Esophagus muscularis mucosa (tissue), 4 donors: ENCODE data around the gene MAP3K20. TPM values are rescaled to one million over a fixed set of nuclear protein-coding genes. Genes with fewer than 3 reads are reported as not detected.

Experiments
- DNase-seq: peaks from one replicate; pipeline ENCODE4 v3.0.0-alpha.2; 2017; ENCODE audit errors: extremely low spot score
- H3K27ac ChIP-seq, 4 donors: fragments of 200-600 bp; sonication (generic); replicated peaks in 1 of 4; 1 replicate in 3 of 4; 2 replicates in 1 of 4; pipeline ENCODE4 v1.5.1; 2016 to 2019; ENCODE audit warnings: mild to moderate bottlenecking in 1 of 4
- H3K27me3 ChIP-seq, 4 donors: fragments of 200-600 bp; sonication (generic); one replicate each; pipeline versions ENCODE4 v1.5.1 to v1.6.0; 2016 to 2019
- H3K36me3 ChIP-seq, 4 donors: fragments of 200-600 bp; sonication (generic); one replicate each; pipeline ENCODE4 v1.5.1; 2016 to 2019
- H3K4me1 ChIP-seq, 4 donors: fragments of 200-600 bp; sonication (generic); one replicate each; pipeline ENCODE4 v1.5.1; 2016 to 2019
- H3K4me3 ChIP-seq, 4 donors: fragments of 200-600 bp; sonication (generic); 1 replicate in 2 of 4; 2 replicates in 2 of 4; pipeline ENCODE4 v1.5.1; 2016 to 2019; ENCODE audit warnings: mild to moderate bottlenecking in 4 of 4, moderate library complexity in 1 of 4
- H3K9me3 ChIP-seq, 4 donors: fragments of 200-600 bp; sonication (generic); 1 replicate in 3 of 4; 2 replicates in 1 of 4; pipeline ENCODE4 v1.5.1; 2016 to 2019
- CTCF ChIP-seq, 3 experiments: fragments of 200-600 bp in 2 of 3; fragments of 450-650 bp in 1 of 3; sonication (generic) in 2 of 3; IDR thresholded peaks; one replicate each; pipeline ENCODE4 v1.5.1; 2017 to 2019; ENCODE audit warnings: antibody characterized with exemption in 3 of 3, mild to moderate bottlenecking in 2 of 3, moderate library complexity in 1 of 3
- EP300 ChIP-seq: sonication (generic); formaldehyde crosslinking; IDR thresholded peaks from one replicate; pipeline ENCODE4 v1.6.1; 2017; ENCODE audit warnings: antibody characterized with exemption
- POLR2A ChIP-seq: fragments of 450-650 bp; IDR thresholded peaks from one replicate; pipeline ENCODE4 v1.6.1; 2017; ENCODE audit warnings: antibody characterized with exemption, moderate library complexity, mild to moderate bottlenecking, low read depth
- POLR2AphosphoS5 ChIP-seq, 2 donors: sonication (generic); formaldehyde crosslinking; IDR thresholded peaks; one replicate each; pipeline ENCODE4 v1.6.1; 2017; ENCODE audit warnings: antibody characterized with exemption in 2 of 2
- WGBS: methylation state at CpG from one replicate; pipeline ENCODE4 v1.1.5; 2018; 5-methylcytosine and 5-hydroxymethylcytosine counted together
- intact Hi-C: fragments of 100-400 bp; cut with DNase I; formaldehyde crosslinking; loops from one replicate; pipeline ENCODE4 v1.15.1; 2023
- total RNA-seq, 4 donors: library from RNA; depleted of rRNA; stranded (reverse); fragments of >200 nt; gene quantifications; one replicate each; pipeline versions ENCODE4 v1.1.0 to v1.2.1, GENCODE V29; 2016

Gene MAP3K20
- total RNA-seq, 4 donors from 2014 or later: 238 to 335 (median 267) TPM

GRCh38 chr2:173247156-173247555 lies 171.5 kb downstream of the MAP3K20 start:
- TF ChIP-seq POLR2A: no peak
- no peak for TF ChIP-seq POLR2AphosphoS5 (IDR thresholded peaks at IDR 0.05)
- no peak for TF ChIP-seq CTCF (IDR thresholded peaks at IDR 0.05)
- no peak for TF ChIP-seq EP300

DNA sequence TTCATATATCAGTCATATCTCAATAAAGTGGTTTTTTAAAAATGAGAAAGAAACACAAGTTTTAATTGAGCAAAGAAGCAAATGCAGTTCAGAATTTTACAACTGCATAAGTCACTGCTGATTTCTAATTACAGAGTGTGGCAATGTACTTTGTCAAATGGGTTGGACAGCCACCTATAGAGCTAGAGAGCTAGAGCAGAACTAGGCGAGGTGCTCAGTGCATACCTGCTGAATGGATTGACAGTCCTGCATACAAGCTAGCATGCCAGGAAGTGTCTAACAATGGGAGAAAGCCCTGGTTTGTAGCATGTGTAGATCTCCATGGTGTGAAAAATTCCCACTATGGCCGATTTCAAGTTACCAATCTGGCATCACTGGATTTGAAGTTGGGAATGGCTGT lies 172.7 kb downstream of the MAP3K20 start:
- Histone ChIP-seq H3K4me1 (peaks cover 0 to 20% (median 9%) of the 10 kb centered on the region in 4 donors), H3K27ac (no peak overlapping the region), H3K4me3 (no peak overlapping the region), H3K27me3 (no peaks in the 10 kb centered on the region), H3K36me3 (peaks cover 0 to 5% (median 0%) of the 10 kb centered on the region in 4 donors), H3K9me3 (no peaks in the 10 kb centered on the region)
- intact Hi-C loops: no loop called here
- TF ChIP-seq EP300 (no peak), POLR2A (no peak), POLR2AphosphoS5 (IDR thresholded peaks at IDR 0.05) (no peak), CTCF (IDR thresholded peaks at IDR 0.05) (no peak)
- WGBS: 97% methylated on average over 2 of the region's 2 CpGs
- no peak for DNase-seq

More at GRCh38 chr2:173247156-173247555, 171.5 kb downstream of the MAP3K20 start:
- no peaks in the 10 kb centered on the region for H3K27me3 ChIP-seq
- no peaks in the 10 kb centered on the region for H3K9me3 ChIP-seq
- H3K27ac ChIP-seq: no peak overlapping the region
- 93% methylated on average over 2 of the region's 2 CpGs for WGBS
- peaks cover 0 to 8% (median 4%) of the 10 kb centered on the region in 4 donors for H3K4me1 ChIP-seq
- no peak for DNase-seq
- peaks cover 1 to 5% (median 3%) of the 10 kb centered on the region in 4 donors for H3K36me3 ChIP-seq
- no peak overlapping the region for H3K4me3 ChIP-seq
- intact Hi-C loops: no loop called here

- H3K4me3 ChIP-seq: no peak overlapping the region
- WGBS: 64% methylated on average over 8 of the region's 8 CpGs
- peak overlapping the region in 1 of 4 donors; percentile 16 for H3K27ac ChIP-seq
- no peaks in the 10 kb centered on the region for H3K9me3 ChIP-seq
- intact Hi-C loops: no loop called here
- DNase-seq: no peak
- H3K27me3 ChIP-seq: no peaks in the 10 kb centered on the region
- H3K36me3 ChIP-seq: peaks cover 0 to 3% (median 0%) of the 10 kb centered on the region in 4 donors
- H3K4me1 ChIP-seq: peaks cover 0 to 20% (median 9%) of the 10 kb centered on the region in 4 donors
- TF ChIP-seq EP300: no peak
- no peak for TF ChIP-seq CTCF (IDR thresholded peaks at IDR 0.05)
- no peak for TF ChIP-seq POLR2AphosphoS5 (IDR thresholded peaks at IDR 0.05)
- TF ChIP-seq POLR2A: no peak
Observed at GRCh38 chr2:173249661-173250641, 174.3 kb downstream of the MAP3K20 start.

- 100% methylated on average over 2 of the region's 2 CpGs for WGBS
- intact Hi-C loops: no loop called here
- no peak for DNase-seq
- H3K4me3 ChIP-seq: no peak overlapping the region
- H3K36me3 ChIP-seq: peaks cover 0 to 8% (median 0%) of the 10 kb centered on the region in 4 donors
- TF ChIP-seq EP300 (no peak), CTCF (IDR thresholded peaks at IDR 0.05) (no peak), POLR2AphosphoS5 (IDR thresholded peaks at IDR 0.05) (no peak), POLR2A (no peak)
- peaks cover 0 to 20% (median 9%) of the 10 kb centered on the region in 4 donors for H3K4me1 ChIP-seq
- no peaks in the 10 kb centered on the region for H3K27me3 ChIP-seq
- peak overlapping the region in 1 of 4 donors; percentile 20 for H3K27ac ChIP-seq
- no peaks in the 10 kb centered on the region for H3K9me3 ChIP-seq
Observed at GRCh38 chr2:173251225-173251624, 175.6 kb downstream of the MAP3K20 start.
